Karpas-422 (cell line): ENCODE results near the gene THSD4. TPM values are rescaled to one million over a fixed set of nuclear protein-coding genes. Genes with fewer than 3 reads are reported as not detected.

Source experiments
- DNase-seq: peaks from one replicate; pipeline ENCODE4 v3.0.0-alpha.2; 2015
- H2AFZ ChIP-seq: fragments of 200-600 bp; sonication (generic); 2 replicates; pipeline ENCODE4 v1.6.1; 2014; ENCODE audit warnings: antibody characterized with exemption, low read length, mixed read lengths
- H3K27ac ChIP-seq: fragments of 200-600 bp; sonication (generic); 2 replicates; pipeline ENCODE4 v1.5.1; 2014; ENCODE audit warnings: mild to moderate bottlenecking, low read length, moderate library complexity
- H3K27me3 ChIP-seq: fragments of 200-600 bp; sonication (generic); 2 replicates; pipeline ENCODE4 v1.6.1; 2014; ENCODE audit warnings: low read length, mixed read lengths
- H3K36me3 ChIP-seq: fragments of 200-600 bp; sonication (generic); 2 replicates; pipeline ENCODE4 v1.6.1; 2014; ENCODE audit warnings: low read length, mixed read lengths; ENCODE audit not compliant: insufficient read depth
- H3K4me1 ChIP-seq: fragments of 200-600 bp; sonication (generic); 2 replicates; pipeline ENCODE4 v1.6.1; 2014; ENCODE audit warnings: mild to moderate bottlenecking, low read length, mixed read lengths
- H3K4me2 ChIP-seq: fragments of 200-600 bp; sonication (generic); 2 replicates; pipeline ENCODE4 v1.6.1; 2014; ENCODE audit warnings: low read length, low read depth, mild to moderate bottlenecking; ENCODE audit not compliant: poor library complexity, severe bottlenecking
- H3K4me3 ChIP-seq: fragments of 200-600 bp; sonication (generic); 2 replicates; pipeline ENCODE4 v1.5.1; 2014; ENCODE audit warnings: mild to moderate bottlenecking, antibody characterized with exemption, low read length, mixed read lengths
- H3K79me2 ChIP-seq: fragments of 200-600 bp; sonication (generic); 2 replicates; pipeline ENCODE4 v1.6.1; 2014; ENCODE audit warnings: mild to moderate bottlenecking, low read length, mixed read lengths
- H3K9ac ChIP-seq: fragments of 200-600 bp; sonication (generic); 2 replicates; pipeline ENCODE4 v1.6.0; 2014; ENCODE audit warnings: low read length
- H3K9me2 ChIP-seq: fragments of 200-600 bp; sonication (generic), shearing (Covaris generic); replicated peaks from 2 replicates; pipeline ENCODE4 v1.6.0; 2014; ENCODE audit warnings: mild to moderate bottlenecking, low read length, moderate library complexity; ENCODE audit not compliant: insufficient read depth
- H3K9me3 ChIP-seq: fragments of 300-700, 200-600 bp; sonication (generic); 2 replicates; pipeline ENCODE4 v1.6.1; 2014; ENCODE audit warnings: low read length, mixed read lengths
- H4K20me1 ChIP-seq: fragments of 200-600 bp; sonication (generic); 2 replicates; pipeline ENCODE4 v1.6.1; 2014; ENCODE audit warnings: mild to moderate bottlenecking, antibody characterized with exemption, low read length, low read depth; ENCODE audit not compliant: insufficient read depth
- total RNA-seq: library from RNA; depleted of rRNA; stranded (reverse); fragments of >200 nt; shearing (Covaris generic); gene quantifications from 2 replicates; pipeline ENCODE4 v1.2.3, GENCODE V29; 2014; ENCODE audit warnings: low replicate concordance

Gene THSD4
- total RNA-seq, 1 experiment from 2014 or later: 0.11 TPM

- DNase-seq: peak; percentile 9
- Histone ChIP-seq H4K20me1 (no peaks in the 10 kb centered on the region), H3K4me3 (no peak overlapping the region), H3K27ac (no peak overlapping the region), H3K9ac (no peak overlapping the region), H3K4me2 (no peak overlapping the region), H3K36me3 (no peaks in the 10 kb centered on the region), H2AFZ (no peak overlapping the region), H3K4me1 (no peaks in the 10 kb centered on the region), H3K9me2 (no peaks in the 10 kb centered on the region), H3K79me2 (no peaks in the 10 kb centered on the region), H3K9me3 (no peaks in the 10 kb centered on the region), H3K27me3 (no peaks in the 10 kb centered on the region)
Measured at GRCh38 chr15:71626596-71627088, 511.4 kb downstream of the THSD4 start.

- no peaks in the 10 kb centered on the region for H3K79me2 ChIP-seq
- no peak overlapping the region for H3K4me3 ChIP-seq
- H3K9me3 ChIP-seq: no peaks in the 10 kb centered on the region
- no peaks in the 10 kb centered on the region for H3K27me3 ChIP-seq
- H3K9ac ChIP-seq: no peak overlapping the region
- H3K4me2 ChIP-seq: no peak overlapping the region
- H2AFZ ChIP-seq: no peak overlapping the region
- H4K20me1 ChIP-seq: no peaks in the 10 kb centered on the region
- no peak overlapping the region for H3K27ac ChIP-seq
- DNase-seq: no peak
- H3K36me3 ChIP-seq: no peaks in the 10 kb centered on the region
- H3K4me1 ChIP-seq: no peaks in the 10 kb centered on the region
- no peaks in the 10 kb centered on the region for H3K9me2 ChIP-seq
Measured at GRCh38 chr15:71627188-71627587, 511.9 kb downstream of the THSD4 start.

GRCh38 chr15:71627604-71628003 is 512.3 kb downstream of the THSD4 start:
- Histone ChIP-seq H3K27ac (no peak overlapping the region), H3K36me3 (no peaks in the 10 kb centered on the region), H4K20me1 (no peaks in the 10 kb centered on the region), H3K79me2 (no peaks in the 10 kb centered on the region), H3K27me3 (no peaks in the 10 kb centered on the region), H3K9me2 (no peaks in the 10 kb centered on the region), H3K4me3 (no peak overlapping the region), H2AFZ (no peak overlapping the region), H3K4me1 (no peaks in the 10 kb centered on the region), H3K4me2 (no peak overlapping the region), H3K9me3 (no peaks in the 10 kb centered on the region), H3K9ac (no peak overlapping the region)
- DNase-seq: no peak

- Histone ChIP-seq H3K27ac (no peak overlapping the region), H3K9me2 (no peaks in the 10 kb centered on the region), H4K20me1 (no peaks in the 10 kb centered on the region), H3K9ac (no peak overlapping the region), H3K4me2 (no peak overlapping the region), H3K79me2 (no peaks in the 10 kb centered on the region), H3K27me3 (no peaks in the 10 kb centered on the region), H3K36me3 (no peaks in the 10 kb centered on the region), H2AFZ (no peak overlapping the region), H3K4me1 (no peaks in the 10 kb centered on the region), H3K9me3 (no peaks in the 10 kb centered on the region), H3K4me3 (no peak overlapping the region)
- DNase-seq: no peak
Measured at GRCh38 chr15:71628988-71629770, 513.9 kb downstream of the THSD4 start.

- Histone ChIP-seq H3K4me1 (no peaks in the 10 kb centered on the region), H4K20me1 (no peaks in the 10 kb centered on the region), H3K9me2 (no peaks in the 10 kb centered on the region), H3K9ac (no peak overlapping the region), H3K4me3 (no peak overlapping the region), H3K36me3 (no peaks in the 10 kb centered on the region), H3K9me3 (no peaks in the 10 kb centered on the region), H3K79me2 (no peaks in the 10 kb centered on the region), H2AFZ (no peak overlapping the region), H3K27ac (no peak overlapping the region), H3K4me2 (no peak overlapping the region), H3K27me3 (no peaks in the 10 kb centered on the region)
- no peak for DNase-seq
Measured at GRCh38 chr15:71629781-71630474, 514.7 kb downstream of the THSD4 start.

GRCh38 chr15:71630475-71630809 is 515.2 kb downstream of the THSD4 start:
- Histone ChIP-seq H2AFZ (no peak overlapping the region), H3K27ac (no peak overlapping the region)

GRCh38 chr15:71632576-71633195 is 517.4 kb downstream of the THSD4 start:
- Histone ChIP-seq H3K4me3 (no peak overlapping the region), H3K4me2 (no peak overlapping the region), H3K4me1 (no peaks in the 10 kb centered on the region), H4K20me1 (no peaks in the 10 kb centered on the region), H3K27me3 (no peaks in the 10 kb centered on the region), H3K9me3 (no peaks in the 10 kb centered on the region), H3K9me2 (no peaks in the 10 kb centered on the region), H3K36me3 (no peaks in the 10 kb centered on the region), H3K27ac (no peak overlapping the region), H3K9ac (no peak overlapping the region), H3K79me2 (no peaks in the 10 kb centered on the region), H2AFZ (no peak overlapping the region)
- DNase-seq: no peak

More at GRCh38 chr15:71630475-71630809, 515.2 kb downstream of the THSD4 start:
- Histone ChIP-seq H3K4me2 (no peak overlapping the region), H3K9me3 (no peaks in the 10 kb centered on the region), H3K79me2 (no peaks in the 10 kb centered on the region), H3K4me1 (no peaks in the 10 kb centered on the region), H3K9me2 (no peaks in the 10 kb centered on the region), H3K4me3 (no peak overlapping the region), H3K27me3 (no peaks in the 10 kb centered on the region), H4K20me1 (no peaks in the 10 kb centered on the region), H3K36me3 (no peaks in the 10 kb centered on the region), H3K9ac (no peak overlapping the region)
- DNase-seq: no peak

GRCh38 chr15:71634820-71635560 is 519.7 kb downstream of the THSD4 start:
- DNase-seq: no peak
- Histone ChIP-seq H3K9ac (no peak overlapping the region), H3K36me3 (no peaks in the 10 kb centered on the region), H3K27ac (no peak overlapping the region), H3K4me1 (no peaks in the 10 kb centered on the region), H3K9me2 (no peaks in the 10 kb centered on the region), H3K9me3 (no peaks in the 10 kb centered on the region), H3K27me3 (no peaks in the 10 kb centered on the region), H3K4me2 (no peak overlapping the region), H3K4me3 (no peak overlapping the region), H4K20me1 (no peaks in the 10 kb centered on the region), H2AFZ (no peak overlapping the region), H3K79me2 (no peaks in the 10 kb centered on the region)
